GM21737 (cell line): Measurements from ENCODE around the gene ZNF488.
"Not testable (repeated sequence)": the region's sequence is repeated elsewhere in the genome, so short reads cannot be mapped to it uniquely, and the experiment has no call there.

Source experiments
- ATAC-seq: cut with Tn5 transposase; IDR thresholded peaks from one replicate; pipeline ENCODE4 v1.9.1; 2021; ENCODE audit warnings: mild to moderate bottlenecking, moderate library complexity; ENCODE audit not compliant: unreplicated experiment

Gene ZNF488

GRCh38 chr10:47384148-47384921 is at the start of gene ZNF488:
Gene ZNF488, minus strand, starts transcription at chr10:47384293. Its CDS starts 15,464 bp downstream, at chr10:47368829.
- peak; percentile 75 for ATAC-seq

- no peak for ATAC-seq
Observed at GRCh38 chr10:47425813-47426419, 41.8 kb upstream of the ZNF488 start.

GRCh38 chr10:47424231-47424630 is 40.1 kb upstream of the ZNF488 start:
- ATAC-seq = no peak

- no peak for ATAC-seq
Observed at GRCh38 chr10:47423476-47423875, 39.4 kb upstream of the ZNF488 start.

GRCh38 chr10:47421057-47421952 is 37.2 kb upstream of the ZNF488 start:
- no peak for ATAC-seq

GRCh38 chr10:47420305-47421056 is 36.4 kb upstream of the ZNF488 start:
- no peak for ATAC-seq

GRCh38 chr10:47419421-47419820 is 35.3 kb upstream of the ZNF488 start:
- no peak for ATAC-seq

- ATAC-seq = no peak
Observed at GRCh38 chr10:47418966-47419365, 34.9 kb upstream of the ZNF488 start.

GRCh38 chr10:47418321-47418720 is 34.2 kb upstream of the ZNF488 start:
- ATAC-seq = no peak

- ATAC-seq = not testable (repeated sequence)
Observed at GRCh38 chr10:47416305-47417218, 32.5 kb upstream of the ZNF488 start.

GRCh38 chr10:47415520-47416304 is 31.6 kb upstream of the ZNF488 start:
- no peak for ATAC-seq

- ATAC-seq = no peak
Observed at GRCh38 chr10:47414752-47415519, 30.8 kb upstream of the ZNF488 start.

GRCh38 chr10:47414227-47414592 is 30.1 kb upstream of the ZNF488 start:
- ATAC-seq = no peak

GRCh38 chr10:47413531-47414226 is 29.6 kb upstream of the ZNF488 start:
- ATAC-seq = no peak

GRCh38 chr10:47412869-47413268 is 28.8 kb upstream of the ZNF488 start:
- no peak for ATAC-seq

- ATAC-seq = no peak
Observed at GRCh38 chr10:47412177-47412730, 28.2 kb upstream of the ZNF488 start.

- no peak for ATAC-seq
Observed at GRCh38 chr10:47410862-47411261, 26.8 kb upstream of the ZNF488 start.
